T-helper 22 cell (primary cell): Measurements from ENCODE around the gene AARSD1.
A peak's percentile ranks its signal among the peaks of the same experiment; 100 is the strongest.
"Not testable (repeated sequence)": the region's sequence is repeated elsewhere in the genome, so short reads cannot be mapped to it uniquely, and the experiment has no call there.

Source experiments
- DNase-seq: peaks from one replicate; pipeline ENCODE4 v3.0.0-alpha.2; 2020; ENCODE audit warnings: low read depth

The AARSD1 gene

DNA sequence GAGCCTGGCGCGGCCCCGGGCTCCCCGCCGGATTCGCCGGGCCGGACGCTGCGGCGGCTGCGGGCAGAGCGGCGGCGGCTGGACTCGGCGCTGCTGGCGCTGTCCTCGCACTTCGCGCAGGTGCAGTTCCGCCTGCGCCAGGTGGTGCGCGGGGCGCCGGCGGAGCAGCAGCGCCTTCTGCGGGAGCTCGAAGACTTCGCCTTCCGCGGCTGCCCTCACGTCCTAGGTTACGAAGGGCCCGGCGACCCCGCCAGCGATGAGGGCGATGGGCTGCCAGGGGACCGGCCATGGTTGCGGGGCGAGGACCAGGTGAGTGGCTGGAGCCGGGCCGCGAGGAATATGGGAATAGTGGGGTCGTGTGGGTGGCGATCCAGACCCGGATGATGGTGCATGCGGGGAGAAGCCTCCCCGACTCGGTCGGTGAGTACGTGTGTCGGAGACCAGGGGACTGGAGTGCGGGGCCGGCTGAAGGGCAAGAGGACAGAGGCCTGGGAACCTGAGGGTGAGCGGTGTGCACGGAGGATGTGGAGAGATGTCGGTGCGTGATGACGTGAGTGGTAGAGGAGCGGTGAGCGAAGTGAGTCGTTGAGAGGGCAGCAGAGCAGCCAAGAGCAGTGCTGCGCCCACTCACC, 16.6 kb upstream of the AARSD1 start:
- peak; percentile 8 for DNase-seq

- peak; percentile 84 for DNase-seq
These were observed 16.1 kb upstream of the AARSD1 start, which contains the start of gene RUNDC1 for GRCh38 chr17:42980274-42980765. RUNDC1 (plus strand) TSS chr17:42980565; CDS start chr17:42980577, 12 bp downstream.

GRCh38 chr17:42979511-42980273, 15.4 kb upstream of the AARSD1 start, which contains the start of gene PTGES3L:
PTGES3L (minus strand) TSS chr17:42980080; CDS start chr17:42980053, 27 bp downstream.
- DNase-seq: peak; percentile 5

DNA sequence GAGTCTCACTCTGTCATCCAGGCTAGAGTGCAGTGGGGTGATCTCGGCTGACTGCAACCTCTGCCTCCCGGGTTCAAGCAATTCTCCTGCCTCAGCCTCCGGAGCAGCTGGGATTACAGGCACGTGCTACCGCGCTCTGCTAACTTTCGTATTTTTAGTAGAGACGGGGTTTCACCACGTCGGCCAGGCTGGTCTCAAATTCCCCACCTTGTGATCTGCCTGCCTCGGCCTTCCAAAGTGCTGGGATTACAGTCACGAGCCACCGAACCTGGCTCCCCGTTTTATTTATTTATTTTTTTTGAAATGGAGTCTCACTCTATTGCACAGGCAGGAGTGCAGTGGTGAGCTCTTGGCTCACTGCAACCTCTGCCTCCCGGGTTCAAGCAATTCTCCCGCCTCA, 11.4 kb upstream of the AARSD1 start:
- DNase-seq: not testable (repeated sequence)

DNA sequence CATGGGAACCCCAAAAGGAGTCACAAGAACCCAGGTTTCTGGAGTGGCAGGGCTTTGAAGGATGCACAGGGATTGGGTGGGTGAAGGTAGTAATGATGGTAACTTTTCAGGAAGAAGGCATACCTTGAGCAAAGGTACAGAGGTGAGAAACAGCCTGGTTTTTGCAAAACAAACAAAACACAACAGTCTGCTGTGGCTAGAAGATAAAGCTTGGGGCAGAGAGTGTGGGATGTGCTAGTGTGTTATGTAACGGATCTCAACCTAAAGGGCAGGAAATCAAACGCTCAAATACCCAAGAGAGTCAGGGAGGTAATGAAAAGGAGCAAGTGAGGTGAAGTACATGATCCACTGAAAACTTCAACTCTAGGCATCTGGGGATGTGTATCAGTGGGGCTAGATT, 11.0 kb upstream of the AARSD1 start:
- DNase-seq: no peak

GRCh38 chr17:42973323-42973722, 9.1 kb upstream of the AARSD1 start:
- not testable (repeated sequence) for DNase-seq

GRCh38 chr17:42971589-42971988, 7.3 kb upstream of the AARSD1 start:
- DNase-seq: no peak

DNA sequence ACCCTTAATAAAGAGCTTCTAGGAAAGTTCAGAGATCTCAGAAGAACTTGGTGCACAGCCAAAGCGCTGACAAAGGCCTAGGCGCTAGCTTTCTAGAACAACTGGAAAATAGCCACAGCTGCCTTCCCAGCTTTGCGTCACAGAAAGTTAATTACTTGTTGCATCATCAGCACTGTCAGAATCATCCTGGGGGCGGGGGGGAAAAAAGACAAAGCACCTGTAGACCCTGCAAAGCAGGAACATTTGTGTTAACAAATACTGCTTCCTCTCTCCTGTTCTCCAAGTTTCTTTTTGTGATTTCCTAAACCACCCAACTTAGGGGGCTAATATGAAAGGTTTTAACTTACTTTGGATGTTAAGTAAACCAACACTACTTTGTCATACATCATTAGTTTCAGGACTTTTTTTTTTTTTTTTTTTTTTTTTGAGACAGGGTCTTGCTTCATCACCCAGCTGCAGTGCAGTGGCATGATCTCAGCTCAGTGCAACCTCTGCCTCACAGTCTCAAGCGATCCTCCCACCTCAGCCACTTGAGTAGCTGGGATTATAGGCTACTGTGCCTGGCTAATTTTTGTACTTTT, 4.8 kb upstream of the AARSD1 start:
- DNase-seq: no peak

DNA sequence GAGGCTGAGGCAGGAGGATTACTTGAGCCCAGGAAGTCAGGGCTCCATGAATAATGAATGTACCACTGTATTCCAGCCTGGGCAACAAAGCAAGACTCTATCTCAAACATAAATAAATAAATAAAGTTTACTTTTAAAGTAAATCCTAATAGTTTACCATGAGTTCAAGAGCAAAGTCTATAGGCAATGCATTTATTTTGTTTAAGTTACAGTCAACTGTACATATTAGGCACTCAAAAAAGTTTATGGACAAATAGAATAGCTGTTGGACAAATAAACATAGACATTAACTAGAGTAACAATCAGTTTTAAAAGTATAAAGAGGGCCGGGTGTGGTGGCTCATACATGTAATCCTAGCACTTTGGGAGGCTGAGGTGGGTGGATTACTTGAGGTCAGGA, 3.7 kb upstream of the AARSD1 start:
- DNase-seq: no peak

DNA sequence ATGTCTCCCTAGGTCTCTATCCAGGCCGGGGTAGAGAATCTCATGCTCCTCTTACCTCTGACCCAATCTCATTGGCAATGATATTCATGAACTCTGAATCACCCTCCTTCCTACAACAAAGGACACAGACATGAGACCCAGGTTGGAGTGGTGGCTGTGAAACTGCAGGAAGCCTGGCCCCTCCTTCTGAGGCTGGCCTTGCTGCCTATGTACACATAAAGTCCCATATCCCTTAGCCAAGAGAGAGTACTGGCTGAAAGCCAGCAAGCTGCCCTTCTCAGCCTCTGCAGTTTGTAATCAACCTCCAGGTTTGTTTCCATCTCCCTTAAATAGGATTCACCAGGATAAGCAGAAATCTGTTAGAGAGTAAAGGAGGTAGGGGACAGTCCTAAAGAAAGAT, 10.6 kb downstream of the AARSD1 start:
- DNase-seq: no peak

GRCh38 chr17:42950044-42950783, 14.0 kb downstream of the AARSD1 start:
- DNase-seq: no peak

DNA sequence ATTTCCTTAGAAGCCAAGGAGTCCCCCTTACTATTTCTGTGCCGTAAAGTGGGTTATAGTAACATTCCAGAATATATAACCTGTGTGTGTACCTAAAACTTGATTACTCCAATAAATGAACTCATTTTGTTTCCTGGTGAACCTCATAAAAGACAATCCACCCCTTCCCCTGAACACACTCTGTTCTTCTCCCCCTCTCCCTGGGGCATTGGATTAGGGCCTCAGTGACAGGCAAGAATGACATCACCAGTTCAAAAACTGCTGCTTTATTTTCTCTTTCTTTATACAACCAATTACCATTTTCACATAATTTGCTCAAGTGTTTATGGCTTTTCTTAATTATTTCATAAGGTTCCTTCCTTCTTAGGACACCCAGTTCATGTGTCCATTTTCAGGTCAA, 17.4 kb downstream of the AARSD1 start:
- no peak for DNase-seq

- no peak for DNase-seq
These were observed 20.0 kb downstream of the AARSD1 start for GRCh38 chr17:42944211-42944610.

- no peak for DNase-seq
These were observed 26.3 kb downstream of the AARSD1 start for GRCh38 chr17:42937712-42938596.

- DNase-seq: no peak
These were observed 34.8 kb downstream of the AARSD1 start for GRCh38 chr17:42929497-42929844.

- no peak for DNase-seq
These were observed 35.3 kb downstream of the AARSD1 start for GRCh38 chr17:42928714-42929496.

GRCh38 chr17:42924891-42925290, 39.4 kb downstream of the AARSD1 start:
- DNase-seq: no peak

GRCh38 chr17:42923472-42923871, 40.8 kb downstream of the AARSD1 start:
- DNase-seq: not testable (repeated sequence)

- DNase-seq: no peak
These were observed 42.0 kb downstream of the AARSD1 start for GRCh38 chr17:42922294-42922693.

DNA sequence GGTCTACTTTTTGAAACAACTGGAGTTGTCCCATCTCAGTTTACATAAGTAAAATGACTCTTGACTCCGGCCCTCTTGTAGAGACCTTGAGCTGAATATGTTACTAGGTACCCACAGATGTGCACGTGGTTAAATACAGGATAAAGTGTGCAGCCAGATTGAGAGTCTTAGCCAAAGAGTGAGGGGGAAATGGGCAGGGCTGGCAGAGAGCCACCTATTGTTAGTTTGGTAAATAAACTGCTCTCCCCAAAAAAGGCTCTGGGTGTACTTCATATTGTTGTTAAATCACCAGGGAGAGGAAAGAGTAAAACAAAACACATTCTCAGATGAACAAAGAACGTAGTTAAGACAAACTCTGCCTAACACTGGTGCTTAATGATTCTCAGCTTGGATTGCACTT, 43.3 kb downstream of the AARSD1 start:
- no peak for DNase-seq
